A549 (cell line): ENCODE measurements around the gene CTBP2. TPM values are rescaled to one million over a fixed set of nuclear protein-coding genes. Genes with fewer than 3 reads are reported as not detected.

Source experiments
- ATAC-seq, 2 experiments: fragments of 200-7000 bp in 1 of 2; fragments of >200 bp in 1 of 2; cut with Nextera tagmentation in 1 of 2; cut with Tn5 transposase in 1 of 2; 3 replicates each; pipeline versions ENCODE4 v1.8.0 to v1.9.1; 2018 to 2020; ENCODE audit warnings: mild to moderate bottlenecking in 1 of 2, moderate library complexity in 1 of 2
- CTCF ChIA-PET: fragments of 300-600 bp; sonication (Branson Sonifier 250); formaldehyde crosslinking; extraction: SDS; loops from one replicate; lab custom pipeline; 2021; ENCODE audit warnings: antibody characterized with exemption, inconsistent platforms; lab: Yijun Ruan, JAX
- POLR2A ChIA-PET: fragments of 350-600 bp; formaldehyde crosslinking; extraction: SDS; loops from one replicate; lab custom pipeline; 2021; ENCODE audit warnings: antibody characterized with exemption, inconsistent platforms; lab: Yijun Ruan, JAX
- DNase-seq, 2 experiments: peaks; one replicate each; pipeline versions ENCODE4 v3.0.0 to v3.0.0-alpha.2; 2011 to 2016; ENCODE audit warnings: low read depth in 1 of 2, low spot score in 1 of 2
- FAIRE-seq: peaks from 2 replicates; lab custom pipeline; 2011; peaks lifted over from hg19 to GRCh38; lab: Jason Lieb, UNC
- H3K27ac ChIP-seq, 2 experiments: fragments of >200 bp; sonication (Bioruptor Twin); formaldehyde crosslinking; 3 replicates each; pipeline ENCODE4 v1.5.1; 2016 to 2017
- H3K4me1 ChIP-seq: fragments of >200 bp; sonication (Bioruptor Twin); formaldehyde crosslinking; 3 replicates; pipeline ENCODE4 v1.6.1; 2016
- H3K4me2 ChIP-seq: fragments of >200 bp; sonication (Bioruptor Twin); formaldehyde crosslinking; 3 replicates; pipeline ENCODE4 v1.6.1; 2016
- H3K4me3 ChIP-seq: fragments of >200 bp; sonication (Bioruptor Twin); formaldehyde crosslinking; 3 replicates; pipeline ENCODE4 v1.5.1; 2016
- H3K9me3 ChIP-seq: fragments of >200 bp; sonication (Bioruptor Twin); formaldehyde crosslinking; 3 replicates; pipeline ENCODE4 v1.6.1; 2016
- ATOH8 ChIP-seq: fragments of 250-450 bp; sonication (Bioruptor Pico); IDR thresholded peaks from 2 replicates; pipeline ENCODE4 v1.5.0; 2020; ENCODE audit warnings: low read depth, mild to moderate bottlenecking, moderate library complexity
- BHLHE40 ChIP-seq: IDR thresholded peaks from 2 replicates; pipeline ENCODE4 v1.6.1; 2012; ENCODE audit warnings: low read depth, low read length, inconsistent platforms
- CTCF ChIP-seq: fragments of >200 bp; sonication (Bioruptor Twin); formaldehyde crosslinking; IDR thresholded peaks from 3 replicates; pipeline ENCODE4 v1.5.1; 2016
- FOSL2 ChIP-seq, 2 experiments: fragments of 450-650 bp in 1 of 2; fragments of >200 bp in 1 of 2; sonication (Bioruptor Twin) in 1 of 2; formaldehyde crosslinking; IDR thresholded peaks; 2 replicates each; pipeline versions ENCODE4 v1.5.0 to v1.6.1; 2016 to 2020; ENCODE audit warnings: mild to moderate bottlenecking in 1 of 2, moderate library complexity in 1 of 2
- GATA3 ChIP-seq: IDR thresholded peaks from 2 replicates; pipeline ENCODE4 v1.6.1; 2012; ENCODE audit warnings: borderline replicate concordance
- HDAC2 ChIP-seq: fragments of 200-600 bp; sonication (generic); IDR thresholded peaks from 2 replicates; pipeline ENCODE4 v1.6.1; 2016
- HOXB5 ChIP-seq: fragments of 250-450 bp; sonication (Bioruptor Pico); IDR thresholded peaks from 2 replicates; pipeline ENCODE4 v1.5.0; 2020; ENCODE audit warnings: mild to moderate bottlenecking, moderate library complexity
- JUN ChIP-seq, 2 experiments: fragments of >200 bp; sonication (Bioruptor Twin); formaldehyde crosslinking; IDR thresholded peaks; 2 replicates in 1 of 2; 3 replicates in 1 of 2; pipeline ENCODE4 v1.6.1; 2016 to 2017
- JUNB ChIP-seq: fragments of >200 bp; sonication (Bioruptor Twin); formaldehyde crosslinking; IDR thresholded peaks from 2 replicates; pipeline ENCODE4 v1.6.1; 2016
- MAFK ChIP-seq: fragments of 450-650 bp; IDR thresholded peaks from 2 replicates; pipeline ENCODE4 v1.6.1; 2014; ENCODE audit not compliant: partially characterized antibody
- RAD21 ChIP-seq, 2 experiments: fragments of >200 bp in 1 of 2; sonication (Bioruptor Twin) in 1 of 2; formaldehyde crosslinking in 1 of 2; IDR thresholded peaks in 1 of 2; conservative IDR thresholded peaks in 1 of 2; 2 replicates in 1 of 2; 3 replicates in 1 of 2; pipeline ENCODE4 v1.6.1; 2012 to 2018; ENCODE audit warnings: inconsistent platforms in 1 of 2
- RARB ChIP-seq: fragments of 250-450 bp; sonication (Bioruptor Pico); IDR thresholded peaks from 2 replicates; pipeline ENCODE4 v1.8.0; 2021; ENCODE audit warnings: mild to moderate bottlenecking, moderate library complexity
- SMC3 ChIP-seq: fragments of >200 bp; sonication (Bioruptor Twin); formaldehyde crosslinking; IDR thresholded peaks from 3 replicates; pipeline ENCODE4 v1.6.1; 2018; ENCODE audit warnings: inconsistent platforms
- TFCP2L1 ChIP-seq: fragments of 250-450 bp; sonication (Bioruptor Pico); IDR thresholded peaks from 2 replicates; pipeline ENCODE4 v1.5.0; 2021; ENCODE audit warnings: mild to moderate bottlenecking
- WGBS: methylation state at CpG from one replicate; pipeline ENCODE4 v1.1.6; 2017; ENCODE audit errors: missing lambda C conversion rate; 5-methylcytosine and 5-hydroxymethylcytosine counted together
- polyA plus RNA-seq, 4 experiments: library from polyadenylated mRNA; depleted of rRNA in 3 of 4; stranded (reverse); fragments of >200 nt; fragmentation: RNase III in 1 of 4; extraction: RNeasy Plus Mini Kit Qiagen cat#74134 plus additional on column Dnase treatment in 1 of 4; gene quantifications; 2 replicates in 3 of 4; 3 replicates in 1 of 4; pipeline ENCODE4 v1.2.3, GENCODE V29; 2011 to 2017
- TF ChIP-seq, protein P1 (sequence below): IDR thresholded peaks from 2 replicates; pipeline ENCODE4 v1.6.1; 2012

Gene CTBP2
- polyA plus RNA-seq, 2 of the 4 experiments (the other 2 are of a cell fraction) = 74.9 to 78.9 TPM

DNA sequence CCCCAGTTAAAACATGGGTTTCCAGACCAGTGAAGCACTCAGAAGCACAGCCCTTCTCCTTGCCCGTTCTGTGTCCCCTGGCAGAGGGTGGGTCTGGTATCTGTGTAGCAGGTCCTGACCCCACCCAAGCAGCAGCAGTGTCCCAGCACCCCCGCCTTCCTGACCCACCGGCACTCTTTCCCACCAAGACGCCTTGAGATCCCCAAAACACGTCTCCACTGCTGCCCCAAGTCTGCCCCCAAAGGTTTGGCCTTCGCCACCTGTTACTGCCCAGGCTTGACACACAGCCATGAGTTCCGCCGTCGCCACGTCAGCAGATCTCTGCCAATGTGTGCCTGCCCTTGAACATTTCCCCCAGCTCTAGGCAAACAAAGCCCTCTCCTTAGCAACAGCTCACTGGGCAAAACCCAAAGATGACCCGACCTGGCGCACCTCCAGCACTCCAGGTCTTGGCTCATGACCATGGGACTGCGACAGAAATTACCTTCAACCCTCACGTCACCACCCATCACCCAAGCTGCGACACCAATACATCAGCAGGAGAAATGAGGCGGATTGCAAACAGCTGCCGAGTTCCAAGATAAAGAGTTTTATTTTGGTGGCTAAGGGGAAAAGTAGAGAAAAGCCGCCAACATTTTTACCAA, 75.6 kb downstream of the CTBP2 start (continued):
- TF ChIP-seq, protein P1, sequence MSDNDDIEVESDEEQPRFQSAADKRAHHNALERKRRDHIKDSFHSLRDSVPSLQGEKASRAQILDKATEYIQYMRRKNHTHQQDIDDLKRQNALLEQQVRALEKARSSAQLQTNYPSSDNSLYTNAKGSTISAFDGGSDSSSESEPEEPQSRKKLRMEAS = no peak; the same call in 1 of the 2 replicates

- FAIRE-seq = peak; percentile 78
- Histone ChIP-seq H3K4me2 (peak overlapping the region; percentile 78), H3K27ac (peak overlapping the region; percentile 78 to 89), H3K4me1 (peaks cover 55% of the 10 kb centered on the region), H3K9me3 (no peaks in the 10 kb centered on the region), H3K4me3 (0 out of 3 replicates have a peak overlapping the region, but pooled peaks have one; percentile 17)
- TF ChIP-seq BHLHE40 (no peak), JUN (IDR thresholded peaks at IDR 0.05) (no peak), HDAC2 (no peak), SMC3 (peak; percentile 36; the same call in 2 of the 3 replicates), HOXB5 (no peak), RAD21 (conservative IDR thresholded peaks at IDR 0.05 in 1 of 2, IDR thresholded peaks at IDR 0.05 in 1 of 2) (peak; percentile 30 to 42; a peak in 1 of 5 replicates), ATOH8 (CRISPR knock-in tag) (no peak), MAFK (peak; percentile 35), JUNB (peak; percentile 31; the same call in 1 of the 2 replicates), RARB (0 out of 2 replicates have a peak, but pooled peaks have one; percentile 23), FOSL2 (IDR thresholded peaks at IDR 0.05) (peak; percentile 70; the same call in 1 of the 2 replicates), FOSL2 (CRISPR knock-in tag; IDR thresholded peaks at IDR 0.05) (peak; percentile 96), GATA3 (peak; percentile 53; the same call in 1 of the 2 replicates), CTCF (peak; percentile 46), TFCP2L1 (CRISPR knock-in tag) (0 out of 2 replicates have a peak, but pooled peaks have one; percentile 38)
- TF ChIP-seq, protein P1 = peak; percentile 54
- peak; percentile 93 to 99 for DNase-seq
- WGBS = 2% methylated on average over 7 of the region's 11 CpGs
- ChIA-PET POLR2A (interaction anchor here (0.6 to 1.4 kb wide), 3 partner anchors 32 to 635 kb away, joined by 3 to 6 read pairs (median 3); partner anchors contain the start of genes CTBP2 and EDRF1), CTCF (interaction anchor here (0.7 to 3.5 kb wide), 9 partner anchors 10 to 70 kb away, joined by 3 to 16 read pairs (median 5); no protein-coding TSS in a partner anchor)
- peak; percentile 90 to 94 for ATAC-seq
Observed at GRCh38 chr10:125084191-125084613, 76.2 kb downstream of the CTBP2 start.

DNA sequence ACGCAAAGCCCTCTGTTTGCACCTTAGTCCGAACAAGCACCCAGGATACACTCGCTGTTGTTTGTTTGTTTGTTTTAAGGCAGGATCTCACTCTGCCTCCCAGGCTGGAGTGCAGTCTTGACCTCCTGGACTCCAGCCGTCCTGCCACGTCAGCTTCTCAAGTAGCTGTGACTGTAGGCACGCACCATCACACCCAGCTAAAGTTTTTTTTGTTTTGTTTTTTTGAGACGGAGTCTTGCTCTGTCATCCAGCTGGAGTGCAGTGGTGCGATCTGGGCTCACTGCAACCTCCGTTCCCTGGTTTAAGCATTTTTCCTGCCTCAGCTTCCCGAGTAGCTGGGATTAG, 76.8 kb downstream of the CTBP2 start:
- DNase-seq (peak; percentile 18 to 77), FAIRE-seq (no peak), ATAC-seq (peak in 1 of 2 experiments; percentile 53; a peak in 3 of 6 replicates)
- POLR2A ChIA-PET = interaction anchor here (1.0 kb wide), 1 partner anchor 77 kb away, joined by 6 read pairs; the partner anchor contains the start of gene CTBP2
- TF ChIP-seq FOSL2 (IDR thresholded peaks at IDR 0.05) = no peak
- peak; percentile 48 for TF ChIP-seq FOSL2 (CRISPR knock-in tag; IDR thresholded peaks at IDR 0.05)
- no peak for TF ChIP-seq HOXB5
- 0 out of 3 replicates have a peak overlapping the region, but pooled peaks have one; percentile 17 for H3K4me3 ChIP-seq
- peak overlapping the region; percentile 78 for H3K4me2 ChIP-seq
- WGBS = 52% methylated on average over 10 of the region's 10 CpGs
- CTCF ChIA-PET = interaction anchor here (0.7 to 3.5 kb wide), 9 partner anchors 10 to 71 kb away, joined by 3 to 16 read pairs (median 6); no protein-coding TSS in a partner anchor
- peak overlapping the region; percentile 78 to 89 for H3K27ac ChIP-seq
- H3K4me1 ChIP-seq = peaks cover 55% of the 10 kb centered on the region
- H3K9me3 ChIP-seq = no peaks in the 10 kb centered on the region
